Measurements from ENCODE around the gene LPCAT2.

LPCAT2 gene

GRCh38 chr16:55480228-55480655 lies 28.6 kb upstream of the LPCAT2 start:
- no peaks in the 10 kb centered on the region for H3K9me3 ChIP-seq (ENCODE audit: control insufficient read depth, low read length)
- H3K4me3 ChIP-seq (ENCODE audit: insufficient read depth, low read depth, low read length): peak overlapping the region; percentile 54
- no peaks in the 10 kb centered on the region for H3K36me3 ChIP-seq (ENCODE audit: control insufficient read depth, insufficient read depth, low read length)
- WGBS, 2 experiments: 2% methylated on average over 25 of the region's 25 CpGs
- no peak overlapping the region for H3K27ac ChIP-seq (ENCODE audit: insufficient read depth, low read depth, low read length, poor library complexity, severe bottlenecking)
- no peaks in the 10 kb centered on the region for H3K4me1 ChIP-seq (ENCODE audit: control insufficient read depth, insufficient read depth, low read length)
- H3K27me3 ChIP-seq (ENCODE audit: control insufficient read depth, insufficient read depth, low read length, poor library complexity, severe bottlenecking): peaks cover 54% of the 10 kb centered on the region

GRCh38 chr16:55481023-55481422 lies 27.8 kb upstream of the LPCAT2 start:
- Histone ChIP-seq H3K27ac (ENCODE audit: insufficient read depth, low read depth, low read length, poor library complexity, severe bottlenecking) (no peak overlapping the region), H3K4me1 (ENCODE audit: control insufficient read depth, insufficient read depth, low read length) (no peaks in the 10 kb centered on the region), H3K4me3 (ENCODE audit: insufficient read depth, low read depth, low read length) (no peak overlapping the region), H3K27me3 (ENCODE audit: control insufficient read depth, insufficient read depth, low read length, poor library complexity, severe bottlenecking) (peaks cover 50% of the 10 kb centered on the region), H3K9me3 (ENCODE audit: control insufficient read depth, low read length) (no peaks in the 10 kb centered on the region), H3K36me3 (ENCODE audit: control insufficient read depth, insufficient read depth, low read length) (peaks cover 3% of the 10 kb centered on the region)
- WGBS, 2 experiments: 72 to 76% methylated on average over 3 to 4 of the region's 4 CpGs

GRCh38 chr16:55482056-55482455 lies 26.8 kb upstream of the LPCAT2 start:
- WGBS, 2 experiments: 92 to 95% methylated on average over 2 of the region's 2 CpGs
- Histone ChIP-seq H3K4me3 (ENCODE audit: insufficient read depth, low read depth, low read length) (no peak overlapping the region), H3K36me3 (ENCODE audit: control insufficient read depth, insufficient read depth, low read length) (peaks cover 3% of the 10 kb centered on the region), H3K9me3 (ENCODE audit: control insufficient read depth, low read length) (no peaks in the 10 kb centered on the region), H3K4me1 (ENCODE audit: control insufficient read depth, insufficient read depth, low read length) (no peaks in the 10 kb centered on the region), H3K27ac (ENCODE audit: insufficient read depth, low read depth, low read length, poor library complexity, severe bottlenecking) (no peak overlapping the region), H3K27me3 (ENCODE audit: control insufficient read depth, insufficient read depth, low read length, poor library complexity, severe bottlenecking) (peaks cover 44% of the 10 kb centered on the region)

GRCh38 chr16:55487048-55487803 lies 21.6 kb upstream of the LPCAT2 start:
- WGBS, 2 experiments: 95% methylated on average over 13 of the region's 13 CpGs
- Histone ChIP-seq H3K9me3 (ENCODE audit: control insufficient read depth, low read length) (no peaks in the 10 kb centered on the region), H3K27me3 (ENCODE audit: control insufficient read depth, insufficient read depth, low read length, poor library complexity, severe bottlenecking) (no peaks in the 10 kb centered on the region), H3K4me3 (ENCODE audit: insufficient read depth, low read depth, low read length) (no peak overlapping the region), H3K36me3 (ENCODE audit: control insufficient read depth, insufficient read depth, low read length) (peaks cover 7% of the 10 kb centered on the region), H3K4me1 (ENCODE audit: control insufficient read depth, insufficient read depth, low read length) (no peaks in the 10 kb centered on the region), H3K27ac (ENCODE audit: insufficient read depth, low read depth, low read length, poor library complexity, severe bottlenecking) (no peak overlapping the region)

- H3K9me3 ChIP-seq (ENCODE audit: control insufficient read depth, low read length): no peaks in the 10 kb centered on the region
- WGBS, 2 experiments: 92 to 94% methylated on average over 12 of the region's 12 CpGs
Measured at GRCh38 chr16:55488306-55488705, 20.6 kb upstream of the LPCAT2 start.

GRCh38 chr16:55489119-55489955 lies 19.5 kb upstream of the LPCAT2 start:
- Histone ChIP-seq H3K9me3 (ENCODE audit: control insufficient read depth, low read length) (no peaks in the 10 kb centered on the region), H3K27ac (ENCODE audit: insufficient read depth, low read depth, low read length, poor library complexity, severe bottlenecking) (no peak overlapping the region), H3K36me3 (ENCODE audit: control insufficient read depth, insufficient read depth, low read length) (peaks cover 7% of the 10 kb centered on the region), H3K4me1 (ENCODE audit: control insufficient read depth, insufficient read depth, low read length) (no peaks in the 10 kb centered on the region), H3K27me3 (ENCODE audit: control insufficient read depth, insufficient read depth, low read length, poor library complexity, severe bottlenecking) (no peaks in the 10 kb centered on the region), H3K4me3 (ENCODE audit: insufficient read depth, low read depth, low read length) (no peak overlapping the region)
- 95 to 96% methylated on average over 14 of the region's 14 CpGs for WGBS, 2 experiments

More at GRCh38 chr16:55488306-55488705, 20.6 kb upstream of the LPCAT2 start:
- Histone ChIP-seq H3K4me1 (ENCODE audit: control insufficient read depth, insufficient read depth, low read length) (no peaks in the 10 kb centered on the region), H3K27ac (ENCODE audit: insufficient read depth, low read depth, low read length, poor library complexity, severe bottlenecking) (no peak overlapping the region), H3K27me3 (ENCODE audit: control insufficient read depth, insufficient read depth, low read length, poor library complexity, severe bottlenecking) (no peaks in the 10 kb centered on the region), H3K36me3 (ENCODE audit: control insufficient read depth, insufficient read depth, low read length) (peaks cover 7% of the 10 kb centered on the region), H3K4me3 (ENCODE audit: insufficient read depth, low read depth, low read length) (no peak overlapping the region)

- Histone ChIP-seq H3K9me3 (ENCODE audit: control insufficient read depth, low read length) (no peaks in the 10 kb centered on the region), H3K27me3 (ENCODE audit: control insufficient read depth, insufficient read depth, low read length, poor library complexity, severe bottlenecking) (no peaks in the 10 kb centered on the region), H3K4me3 (ENCODE audit: insufficient read depth, low read depth, low read length) (no peak overlapping the region), H3K36me3 (ENCODE audit: control insufficient read depth, insufficient read depth, low read length) (peaks cover 7% of the 10 kb centered on the region), H3K4me1 (ENCODE audit: control insufficient read depth, insufficient read depth, low read length) (no peaks in the 10 kb centered on the region), H3K27ac (ENCODE audit: insufficient read depth, low read depth, low read length, poor library complexity, severe bottlenecking) (no peak overlapping the region)
- 95 to 96% methylated on average over 2 of the region's 2 CpGs for WGBS, 2 experiments
Measured at GRCh38 chr16:55489956-55490265, 19.0 kb upstream of the LPCAT2 start.

GRCh38 chr16:55490301-55490700 lies 18.6 kb upstream of the LPCAT2 start:
- H3K27me3 ChIP-seq (ENCODE audit: control insufficient read depth, insufficient read depth, low read length, poor library complexity, severe bottlenecking): no peaks in the 10 kb centered on the region
- H3K36me3 ChIP-seq (ENCODE audit: control insufficient read depth, insufficient read depth, low read length): peaks cover 7% of the 10 kb centered on the region
- no peak overlapping the region for H3K27ac ChIP-seq (ENCODE audit: insufficient read depth, low read depth, low read length, poor library complexity, severe bottlenecking)
- WGBS, 2 experiments: 94 to 98% methylated on average over 2 of the region's 2 CpGs
- no peaks in the 10 kb centered on the region for H3K9me3 ChIP-seq (ENCODE audit: control insufficient read depth, low read length)
- no peaks in the 10 kb centered on the region for H3K4me1 ChIP-seq (ENCODE audit: control insufficient read depth, insufficient read depth, low read length)
- H3K4me3 ChIP-seq (ENCODE audit: insufficient read depth, low read depth, low read length): no peak overlapping the region

GRCh38 chr16:55491691-55492090 lies 17.2 kb upstream of the LPCAT2 start:
- Histone ChIP-seq H3K4me1 (ENCODE audit: control insufficient read depth, insufficient read depth, low read length) (peaks cover 3% of the 10 kb centered on the region), H3K36me3 (ENCODE audit: control insufficient read depth, insufficient read depth, low read length) (peaks cover 4% of the 10 kb centered on the region), H3K9me3 (ENCODE audit: control insufficient read depth, low read length) (no peaks in the 10 kb centered on the region), H3K27ac (ENCODE audit: insufficient read depth, low read depth, low read length, poor library complexity, severe bottlenecking) (no peak overlapping the region), H3K27me3 (ENCODE audit: control insufficient read depth, insufficient read depth, low read length, poor library complexity, severe bottlenecking) (no peaks in the 10 kb centered on the region), H3K4me3 (ENCODE audit: insufficient read depth, low read depth, low read length) (no peak overlapping the region)
- 92 to 97% methylated on average over 6 to 7 of the region's 7 CpGs for WGBS, 2 experiments

GRCh38 chr16:55492756-55493380 lies 16.0 kb upstream of the LPCAT2 start:
- WGBS, 2 experiments: 93 to 94% methylated on average over 10 of the region's 10 CpGs
- no peak overlapping the region for H3K27ac ChIP-seq (ENCODE audit: insufficient read depth, low read depth, low read length, poor library complexity, severe bottlenecking)
- H3K27me3 ChIP-seq (ENCODE audit: control insufficient read depth, insufficient read depth, low read length, poor library complexity, severe bottlenecking): no peaks in the 10 kb centered on the region
- H3K4me1 ChIP-seq (ENCODE audit: control insufficient read depth, insufficient read depth, low read length): peaks cover 3% of the 10 kb centered on the region
- no peaks in the 10 kb centered on the region for H3K9me3 ChIP-seq (ENCODE audit: control insufficient read depth, low read length)
- H3K4me3 ChIP-seq (ENCODE audit: insufficient read depth, low read depth, low read length): no peak overlapping the region
- H3K36me3 ChIP-seq (ENCODE audit: control insufficient read depth, insufficient read depth, low read length): peaks cover 4% of the 10 kb centered on the region

Data from ectodermal cell (in vitro differentiated cells).